ENCODE data around the gene ABCA4.

Gene ABCA4

GRCh38 chr1:94024104-94024792 lies 96.7 kb downstream of the ABCA4 start:
- no peak for TF ChIP-seq CTCF (IDR thresholded peaks at IDR 0.05)

GRCh38 chr1:94022471-94023189 lies 98.3 kb downstream of the ABCA4 start:
- TF ChIP-seq CTCF (IDR thresholded peaks at IDR 0.05): no peak

GRCh38 chr1:94020764-94021579 lies 100.0 kb downstream of the ABCA4 start:
- TF ChIP-seq CTCF (IDR thresholded peaks at IDR 0.05): no peak

GRCh38 chr1:94019327-94019726 lies 101.6 kb downstream of the ABCA4 start:
- TF ChIP-seq CTCF (IDR thresholded peaks at IDR 0.05): no peak

GRCh38 chr1:94017155-94017829 lies 103.7 kb downstream of the ABCA4 start:
- TF ChIP-seq CTCF (IDR thresholded peaks at IDR 0.05): no peak

- TF ChIP-seq CTCF (IDR thresholded peaks at IDR 0.05): no peak
Observed at GRCh38 chr1:94015489-94015817, 105.5 kb downstream of the ABCA4 start.
